Measurements from ENCODE around the gene PROP1.
"Not testable (repeated sequence)": the region's sequence is repeated elsewhere in the genome, so short reads cannot be mapped to it uniquely, and the experiment has no call there.

The PROP1 gene

GRCh38 chr5:177995691-177996595 is at the start of gene PROP1:
PROP1 (minus strand) TSS chr5:177996242; CDS start chr5:177995933, 309 bp downstream.
- DNase-seq: no peak

- not testable (repeated sequence) for DNase-seq
Measured at GRCh38 chr5:178019379-178020030, 23.5 kb upstream of the PROP1 start.

DNA sequence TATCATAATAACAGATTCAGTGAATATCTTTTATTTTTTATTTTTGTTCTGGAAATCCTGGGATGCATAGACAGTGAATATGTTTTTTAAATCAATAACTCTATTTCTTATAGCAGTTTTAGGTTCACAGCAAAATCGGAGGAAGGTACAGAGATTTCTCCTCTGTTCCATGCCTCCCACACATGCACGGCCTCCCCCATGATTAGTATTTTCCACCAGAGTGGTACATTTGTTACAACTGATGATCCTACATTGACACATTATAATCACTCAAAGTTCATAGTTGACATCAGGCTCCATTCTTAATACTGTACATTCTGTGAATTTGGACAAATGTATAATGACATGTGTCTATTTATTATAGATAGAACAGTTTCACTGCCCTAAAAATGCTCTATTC is 16.7 kb upstream of the PROP1 start:
- not testable (repeated sequence) for DNase-seq

GRCh38 chr5:178011816-178012554 is 15.9 kb upstream of the PROP1 start:
- DNase-seq: not testable (repeated sequence)

GRCh38 chr5:178007272-178007671 is 11.2 kb upstream of the PROP1 start:
- DNase-seq: not testable (repeated sequence)

GRCh38 chr5:178006536-178007231 is 10.6 kb upstream of the PROP1 start:
- DNase-seq: not testable (repeated sequence)

DNA sequence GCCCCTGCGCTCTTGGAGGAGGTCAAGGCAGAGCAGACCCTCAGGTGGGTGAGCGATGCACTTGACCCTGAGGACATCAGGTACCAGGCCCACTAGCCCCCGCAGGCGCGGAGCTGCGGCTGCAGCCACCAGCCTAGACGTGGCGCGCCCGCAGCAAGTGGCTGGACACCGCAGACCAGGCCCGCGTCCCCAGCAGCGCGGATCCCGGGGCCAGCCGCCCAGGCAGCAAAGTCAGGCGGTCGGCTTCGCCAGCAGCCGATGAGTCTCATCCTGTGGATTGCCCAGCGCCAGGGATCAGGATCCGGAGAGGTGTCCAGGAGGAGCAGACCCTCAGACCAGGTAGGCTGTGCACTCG is 10.1 kb upstream of the PROP1 start:
- DNase-seq: not testable (repeated sequence)

- DNase-seq: no peak
Measured at GRCh38 chr5:177997846-177998245, 1.8 kb upstream of the PROP1 start.

- DNase-seq: no peak
Measured at GRCh38 chr5:177997319-177997670, 1.3 kb upstream of the PROP1 start.

- DNase-seq: no peak
Measured at GRCh38 chr5:177996660-177997318, 747 bp upstream of the PROP1 start.

DNA sequence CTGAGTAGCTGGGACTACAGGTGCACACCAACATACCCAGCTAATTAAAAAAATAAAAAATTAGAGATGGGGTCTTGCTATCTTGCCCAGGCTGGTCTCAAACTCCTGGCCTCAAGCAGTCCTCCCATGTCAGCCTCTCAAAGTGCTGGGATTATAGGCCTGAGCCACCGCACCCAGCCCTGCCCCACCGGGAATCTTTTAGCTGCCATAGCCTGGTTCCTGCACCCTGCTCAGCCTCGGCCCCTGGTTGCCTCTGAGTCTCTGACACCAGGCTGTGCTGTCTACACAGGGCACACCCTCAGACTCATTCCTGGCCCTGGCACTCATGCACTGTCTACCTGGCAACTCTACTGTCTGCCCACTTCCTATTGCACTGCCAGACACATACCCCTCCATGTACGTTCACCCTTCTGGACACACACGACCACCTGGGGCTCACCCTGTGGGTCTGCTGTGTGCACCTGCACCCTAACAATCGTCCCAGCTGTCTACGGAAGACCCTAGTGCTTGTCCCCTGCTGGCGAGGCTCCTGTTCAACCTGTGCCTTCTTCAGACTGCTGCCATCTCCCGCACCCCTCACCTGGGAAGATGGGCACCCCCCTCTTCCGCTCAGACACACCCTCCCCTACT is 1.4 kb downstream of the PROP1 start:
- no peak for DNase-seq

DNA sequence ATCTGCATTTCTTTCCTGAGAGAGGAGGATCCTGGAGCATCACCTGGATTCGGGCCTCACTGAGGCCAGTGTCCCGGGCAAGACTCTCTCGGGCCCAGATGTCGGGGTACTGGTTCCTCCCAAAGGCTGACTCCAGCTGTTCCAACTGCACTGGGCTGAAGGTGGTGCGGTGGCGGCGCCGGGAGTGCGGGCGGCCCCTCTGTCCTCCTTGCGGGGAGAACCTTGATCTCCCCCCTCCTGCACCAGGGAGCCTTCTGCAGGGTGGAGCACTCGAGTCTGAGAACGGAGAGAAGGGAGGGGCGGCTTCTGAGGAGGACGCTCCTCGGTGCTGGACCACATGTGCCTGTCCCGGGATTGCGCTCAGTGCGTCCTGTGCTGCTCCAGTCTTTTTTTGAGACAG is 2.0 kb downstream of the PROP1 start:
- DNase-seq: no peak

DNA sequence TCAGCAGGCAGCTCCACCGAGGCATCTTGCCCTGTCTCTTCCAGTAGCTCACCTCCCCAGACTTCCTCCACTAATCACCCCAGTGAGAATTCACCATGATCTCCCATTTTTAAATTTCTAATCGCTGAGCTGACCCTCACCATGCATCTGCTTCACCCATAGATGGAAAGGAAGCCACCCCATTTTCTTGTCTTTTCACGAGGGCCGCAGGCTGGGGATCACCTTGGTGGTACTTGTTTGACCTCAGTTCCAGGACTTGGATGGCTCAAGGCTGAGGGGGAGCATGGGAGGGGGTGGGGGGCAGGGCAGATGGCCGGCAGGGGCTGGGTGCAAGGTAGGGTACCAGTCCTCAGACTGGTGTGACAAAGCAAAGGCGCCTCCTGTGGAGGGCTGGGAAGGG is 3.6 kb downstream of the PROP1 start:
- DNase-seq: no peak

- DNase-seq: no peak
Measured at GRCh38 chr5:177988989-177989625, 6.9 kb downstream of the PROP1 start.

GRCh38 chr5:177987326-177987725 is 8.7 kb downstream of the PROP1 start:
- no peak for DNase-seq

GRCh38 chr5:177985430-177986040 is 10.5 kb downstream of the PROP1 start:
- DNase-seq: no peak

GRCh38 chr5:177984584-177985206 is 11.3 kb downstream of the PROP1 start:
- DNase-seq: no peak

DNA sequence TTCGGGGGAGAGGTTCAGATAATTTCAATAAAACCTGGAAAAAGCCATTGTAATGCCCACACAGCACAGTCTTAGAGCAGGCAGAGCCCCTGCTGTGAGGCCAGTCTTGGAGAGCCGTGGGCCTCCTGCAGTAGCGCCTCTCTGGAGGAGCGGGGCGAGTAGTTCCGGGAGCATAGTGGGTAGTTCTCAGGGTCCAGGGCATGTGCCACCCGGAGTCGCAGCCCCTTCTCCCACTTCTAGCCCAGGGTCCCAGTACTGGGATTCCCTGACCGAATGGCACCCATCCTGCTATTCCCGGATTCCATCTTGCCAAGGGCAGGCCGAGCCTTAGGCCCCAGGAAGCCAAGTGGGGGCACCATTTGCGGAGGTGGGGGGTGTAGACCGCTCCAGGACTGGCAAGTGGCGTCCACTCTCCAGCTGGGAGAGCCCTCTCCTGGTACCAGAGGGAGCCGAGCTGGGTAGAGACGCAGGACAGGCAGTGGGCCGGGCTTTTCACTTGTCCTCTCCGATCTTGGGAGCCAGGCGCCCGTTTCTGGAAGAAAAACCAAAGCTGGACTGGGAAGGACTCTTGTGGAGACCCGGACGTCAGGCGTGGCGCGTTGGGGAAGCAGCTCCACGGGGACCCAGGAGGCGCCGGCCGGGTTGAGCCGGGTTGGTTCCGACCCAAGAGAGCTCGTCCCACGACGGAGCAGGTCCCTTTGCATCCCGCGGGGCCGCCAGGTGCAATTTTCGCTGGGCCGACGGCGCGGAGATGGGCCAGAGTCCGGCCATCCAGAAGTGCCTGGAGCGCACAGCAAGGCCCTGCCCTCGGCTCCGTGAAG is 12.1 kb downstream of the PROP1 start:
- DNase-seq: no peak

DNA sequence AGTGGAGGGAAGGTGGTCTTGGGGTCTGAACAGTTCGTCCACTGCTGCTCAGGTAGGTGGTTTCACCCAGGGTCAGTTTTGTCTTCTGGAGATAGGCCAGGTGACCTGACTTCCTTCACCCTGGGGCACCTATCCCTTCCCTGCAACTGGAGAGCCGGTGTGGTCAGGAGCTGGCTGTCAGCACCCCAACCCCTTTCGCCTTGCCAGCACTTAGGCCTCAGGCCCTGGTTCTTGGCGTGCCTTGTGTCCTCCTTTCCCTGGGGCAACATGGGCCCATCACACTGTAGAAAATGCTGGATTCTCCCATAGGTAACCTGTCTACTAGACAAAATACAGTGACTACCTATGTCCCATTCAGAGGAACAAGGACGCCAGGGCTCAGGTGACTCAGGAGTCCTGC is 13.1 kb downstream of the PROP1 start:
- DNase-seq: no peak
